HFF-Myc (cell line): ENCODE data around the gene CCER1.

ENCODE experiments used
- DNase-seq: peaks from one replicate; pipeline ENCODE4 v3.0.0-alpha.2; 2011; ENCODE audit warnings: low read depth; ENCODE audit errors: extremely low read depth
- H3K4me3 ChIP-seq: replicated peaks from 2 replicates; pipeline ENCODE4 v1.5.1; 2011; ENCODE audit warnings: low read depth, mild to moderate bottlenecking, control low read depth, low read length
- CTCF ChIP-seq: IDR thresholded peaks from 2 replicates; pipeline ENCODE4 v1.5.1; 2012; ENCODE audit warnings: mild to moderate bottlenecking, low read depth, low read length, control low read depth; ENCODE audit errors: missing control alignments

The CCER1 gene

GRCh38 chr12:90954921-90955320 is at the start of gene CCER1:
TSS of gene CCER1 (minus strand) at chr12:90955176. CDS start at chr12:90954742, 434 bp downstream.
- H3K4me3 ChIP-seq, result no peak within 1 kb of the TSS
- DNase-seq, result no peak
- TF ChIP-seq CTCF, result no peak

- no peak for TF ChIP-seq CTCF
- DNase-seq, result no peak
- H3K4me3 ChIP-seq, result no peak overlapping the region
These were observed 48.8 kb upstream of the CCER1 start for GRCh38 chr12:91003737-91004136.

- DNase-seq, result no peak
- H3K4me3 ChIP-seq, result no peak overlapping the region
- TF ChIP-seq CTCF, result no peak
These were observed 46.3 kb upstream of the CCER1 start for GRCh38 chr12:91001306-91001705.

- no peak for TF ChIP-seq CTCF
- no peak for DNase-seq
- no peak overlapping the region for H3K4me3 ChIP-seq
These were observed 45.0 kb upstream of the CCER1 start for GRCh38 chr12:90999966-91000365.

DNA sequence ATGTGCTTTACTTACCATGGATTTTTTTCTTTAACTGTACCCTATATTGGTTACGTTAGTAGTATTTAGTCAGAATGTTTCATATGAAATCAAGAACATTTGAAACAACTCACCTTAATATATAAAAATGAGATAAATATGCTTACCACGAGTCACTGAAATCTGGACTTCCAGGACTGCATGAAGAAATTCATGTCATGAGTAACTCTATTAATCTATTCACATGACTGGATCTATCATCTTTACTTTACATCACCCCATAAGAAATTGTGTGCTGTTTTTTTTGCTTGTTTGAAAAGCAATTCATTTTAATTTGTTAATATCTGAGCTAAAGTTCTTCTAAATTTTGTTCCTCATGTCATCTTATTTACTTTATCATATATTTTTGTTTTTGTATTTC is 44.6 kb upstream of the CCER1 start:
- TF ChIP-seq CTCF, result no peak
- DNase-seq, result no peak
- H3K4me3 ChIP-seq, result no peak overlapping the region

DNA sequence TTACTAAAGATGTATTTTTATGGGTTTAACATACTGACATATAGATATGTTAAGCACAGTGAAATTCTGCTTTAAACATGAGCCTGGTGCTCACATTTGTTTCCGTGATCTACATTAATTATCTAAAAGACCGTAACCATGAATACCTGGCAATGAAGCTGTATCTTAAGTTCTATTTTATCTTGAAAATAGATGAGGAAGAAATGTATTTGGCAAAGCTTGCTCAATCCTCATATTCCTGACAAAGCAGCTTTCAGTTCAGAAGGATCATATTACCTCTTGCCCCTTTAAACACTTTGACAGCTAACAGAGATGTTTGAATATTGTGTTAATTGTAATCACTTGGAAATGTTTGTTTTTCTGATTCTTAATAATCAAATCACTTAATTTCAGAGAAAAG is 40.0 kb upstream of the CCER1 start:
- TF ChIP-seq CTCF, result no peak
- DNase-seq, result no peak
- H3K4me3 ChIP-seq, result no peak overlapping the region

DNA sequence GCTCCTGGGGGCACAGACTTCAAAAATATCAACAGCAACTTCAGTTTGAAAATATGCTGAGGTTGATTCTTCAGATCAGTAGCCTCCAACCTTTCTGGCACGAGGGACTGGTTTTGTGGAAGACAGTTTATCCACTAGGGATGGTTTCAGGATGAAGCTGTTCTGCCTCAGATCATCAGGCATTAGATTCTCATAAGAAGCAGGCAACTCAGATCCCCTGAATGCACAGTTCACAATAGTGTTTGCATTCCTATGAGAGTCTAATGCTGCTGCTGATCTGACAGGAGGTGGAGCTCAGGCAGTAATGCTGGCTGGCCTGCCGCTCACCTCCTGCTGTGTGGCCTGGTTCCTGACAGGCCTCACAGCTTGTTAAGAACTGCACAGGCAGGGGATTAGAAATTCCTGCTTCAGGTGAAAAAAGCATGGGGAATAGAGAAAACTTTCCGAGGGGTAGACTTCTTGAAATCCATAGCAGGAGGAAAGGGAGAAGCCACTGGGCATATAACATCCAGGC is 37.0 kb upstream of the CCER1 start:
- no peak for TF ChIP-seq CTCF
- DNase-seq, result no peak
- H3K4me3 ChIP-seq, result no peak overlapping the region
